ENCODE measurements around the gene CPED1.
"Not testable (repeated sequence)": the region's sequence is repeated elsewhere in the genome, so short reads cannot be mapped to it uniquely, and the experiment has no call there.

The CPED1 gene

DNA sequence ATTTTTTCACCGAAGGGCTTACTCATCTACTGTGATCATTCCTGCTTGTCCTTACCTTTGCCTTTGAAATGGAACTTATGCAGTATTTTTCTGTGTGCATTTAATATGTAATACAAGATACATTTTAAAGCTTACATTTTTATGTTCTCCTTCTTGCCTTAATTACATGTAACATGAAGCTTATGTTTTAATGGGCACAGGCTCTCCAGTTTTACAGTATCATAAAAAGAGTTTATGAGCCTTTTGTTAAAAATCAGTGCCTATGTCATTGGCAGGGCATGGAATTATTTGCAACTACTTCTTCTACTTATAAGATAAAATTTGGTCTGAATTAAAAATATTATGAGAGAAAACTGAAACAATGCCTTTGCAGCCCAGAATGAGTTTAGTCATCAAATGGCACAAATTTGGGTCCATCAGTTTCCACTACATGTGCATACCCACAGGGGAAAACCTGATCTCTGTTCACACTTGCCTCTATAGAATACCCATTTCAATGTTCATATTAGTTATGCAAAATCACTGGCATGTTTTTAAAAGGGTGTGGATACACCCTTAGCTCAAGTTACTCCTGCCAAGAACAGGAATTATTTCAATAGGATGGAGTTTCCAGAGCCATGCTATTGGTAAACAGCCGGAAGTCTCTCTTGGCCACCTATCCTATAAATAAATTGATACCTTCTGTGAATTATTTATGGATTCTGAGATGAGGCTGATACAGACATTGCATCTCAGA, 312.3 kb downstream of the CPED1 start:
- DNase-seq: no peak

DNA sequence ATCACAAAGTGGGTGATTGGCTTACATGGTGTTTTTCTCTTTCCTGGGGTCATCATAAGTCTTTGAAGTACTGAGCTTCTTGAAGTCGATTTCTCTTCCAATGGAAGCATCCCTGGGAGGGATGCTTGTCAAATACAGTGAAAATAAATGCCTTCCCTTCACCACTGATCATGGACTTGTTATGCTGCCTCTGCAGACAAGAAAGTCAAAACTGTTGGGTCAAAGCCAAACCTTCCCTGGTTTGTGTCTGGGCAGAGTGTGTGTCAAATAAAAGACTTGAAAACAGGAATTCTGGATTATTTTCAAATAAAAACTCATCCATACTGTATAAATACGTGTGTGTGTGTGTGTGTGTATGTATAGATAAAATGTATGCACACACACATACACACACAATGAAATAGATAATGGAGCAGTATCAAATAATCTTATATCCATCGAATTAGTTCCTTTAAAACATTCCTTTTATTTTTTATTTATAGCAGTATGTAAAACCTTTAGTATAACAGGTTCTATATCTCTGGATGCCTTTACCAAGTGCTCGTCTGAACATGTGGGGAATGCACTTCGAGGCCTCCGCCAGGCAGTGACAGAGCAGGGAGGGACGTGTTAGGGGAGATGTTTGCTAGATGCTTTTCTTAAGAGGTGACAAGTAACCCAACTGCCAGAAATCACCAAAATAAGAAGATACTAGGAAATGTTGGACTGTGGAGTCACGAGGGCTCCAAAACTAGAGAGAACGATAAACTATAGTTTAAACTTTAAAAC, 313.1 kb downstream of the CPED1 start:
- no peak for DNase-seq

DNA sequence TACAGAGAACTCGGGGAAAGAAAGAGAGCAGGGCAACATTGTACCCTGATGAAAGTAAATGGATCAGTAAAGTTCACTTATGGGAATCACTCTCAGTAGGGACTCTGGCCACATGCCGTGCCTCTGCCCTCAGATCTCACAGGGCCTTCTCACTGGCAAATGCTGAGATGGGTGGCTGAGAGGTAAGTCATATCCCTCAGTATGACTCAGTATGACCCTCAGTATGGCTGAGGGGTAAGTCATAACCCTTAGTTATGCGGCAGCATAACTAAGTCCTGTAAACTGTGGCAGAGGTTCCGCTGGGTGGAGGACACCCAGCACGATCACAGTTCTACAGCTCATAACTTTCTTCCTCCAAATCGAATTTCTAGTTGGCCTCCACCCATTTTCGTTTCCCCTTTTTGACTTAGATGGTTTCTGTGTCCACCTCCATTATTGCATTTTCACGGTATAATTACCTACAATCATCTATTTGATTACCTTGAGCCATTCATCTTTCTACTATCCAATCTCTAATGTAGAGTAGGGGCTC, 313.8 kb downstream of the CPED1 start:
- no peak for DNase-seq

DNA sequence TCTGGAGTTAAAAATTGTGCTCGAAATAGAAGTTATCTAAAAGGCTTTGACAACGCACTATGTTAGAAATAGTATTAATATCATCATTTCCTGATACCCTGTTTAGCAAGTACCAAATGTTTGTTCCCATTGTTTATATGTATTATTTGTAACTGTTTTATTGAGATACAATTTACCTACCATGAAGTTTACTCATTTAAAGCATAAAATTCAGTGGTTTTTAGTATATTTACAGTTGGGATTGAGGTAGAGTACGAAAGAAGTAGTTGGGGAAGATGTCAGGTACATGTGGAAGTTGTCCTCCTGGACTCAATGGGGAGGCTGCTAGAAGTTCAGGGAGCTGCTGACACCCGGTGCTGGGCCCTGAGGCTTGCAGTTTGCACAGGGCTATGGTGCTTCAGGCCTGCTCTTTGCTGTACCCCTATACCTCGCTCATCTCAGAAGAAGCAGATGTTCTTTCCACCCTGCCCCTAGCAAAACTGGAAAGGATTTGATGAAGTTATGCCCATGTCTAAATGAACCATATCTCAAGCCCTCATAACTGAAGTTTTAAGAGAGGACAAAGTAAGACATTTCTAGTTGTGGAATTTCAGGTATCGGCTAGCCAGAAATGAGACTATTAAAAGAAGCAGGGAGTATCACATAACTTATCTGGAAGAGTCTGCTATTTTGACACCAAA, 315.1 kb downstream of the CPED1 start:
- DNase-seq: no peak

DNA sequence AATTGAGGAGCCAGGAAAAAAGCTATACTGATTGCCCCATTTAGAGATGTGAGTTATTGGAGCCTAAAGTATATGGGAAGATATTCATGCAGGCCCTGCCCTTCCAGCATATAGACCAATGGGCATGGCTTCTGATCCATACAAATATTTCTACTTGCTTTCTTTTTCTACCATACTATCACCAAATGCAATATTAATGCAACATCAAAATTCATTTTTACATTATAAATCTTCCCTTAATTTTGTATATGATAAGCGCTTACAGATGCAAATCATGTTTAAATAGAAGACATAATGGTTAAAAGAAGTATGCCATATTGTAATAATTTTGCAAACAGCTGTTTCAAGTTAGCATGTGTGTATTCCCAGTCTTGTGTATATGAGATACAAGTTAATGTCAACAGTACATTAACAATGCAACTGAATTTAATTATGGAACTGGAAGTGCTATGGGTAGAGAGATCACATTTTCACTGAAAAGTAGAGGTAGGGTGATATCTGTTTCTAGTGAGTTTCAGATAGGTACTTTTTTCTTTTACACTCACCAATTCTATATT, 315.7 kb downstream of the CPED1 start:
- DNase-seq: no peak

DNA sequence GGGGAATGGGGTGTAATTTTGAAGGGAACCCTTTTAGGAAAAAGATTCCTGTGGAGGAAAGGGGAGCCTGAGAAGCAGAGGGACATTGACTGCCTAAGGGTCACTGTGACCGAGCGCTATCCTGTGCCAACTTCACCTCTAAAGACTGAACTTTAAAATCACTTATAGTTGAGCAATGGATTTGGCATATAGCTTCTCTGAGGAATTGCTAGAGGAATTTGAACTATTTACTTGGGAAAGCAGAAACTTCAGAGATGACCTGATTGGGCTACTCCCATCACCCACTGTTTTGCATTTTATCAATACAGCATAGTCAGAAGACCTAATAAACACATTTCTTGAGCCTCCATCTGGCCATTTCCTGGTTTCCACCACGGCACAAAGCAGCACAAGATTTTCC, 316.6 kb downstream of the CPED1 start:
- no peak for DNase-seq

DNA sequence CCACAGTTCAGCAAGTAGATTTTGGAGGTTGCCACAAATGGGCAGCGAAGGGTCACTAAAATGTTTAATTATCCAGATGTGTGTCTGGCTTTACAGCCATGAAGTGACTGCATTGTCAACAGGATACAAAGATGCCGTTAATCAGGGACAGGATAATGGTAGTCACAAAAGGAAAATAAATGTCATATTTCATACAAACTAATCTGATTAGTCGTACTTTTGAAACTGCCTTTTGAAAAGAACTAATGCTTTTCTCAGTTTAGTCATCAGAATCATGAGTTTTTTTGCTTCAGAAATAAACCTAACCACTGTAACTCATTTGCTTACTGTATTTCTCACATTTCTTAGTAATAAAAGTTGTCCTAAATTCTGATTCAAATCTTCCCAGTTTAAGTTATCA, 318.1 kb downstream of the CPED1 start:
- no peak for DNase-seq

DNA sequence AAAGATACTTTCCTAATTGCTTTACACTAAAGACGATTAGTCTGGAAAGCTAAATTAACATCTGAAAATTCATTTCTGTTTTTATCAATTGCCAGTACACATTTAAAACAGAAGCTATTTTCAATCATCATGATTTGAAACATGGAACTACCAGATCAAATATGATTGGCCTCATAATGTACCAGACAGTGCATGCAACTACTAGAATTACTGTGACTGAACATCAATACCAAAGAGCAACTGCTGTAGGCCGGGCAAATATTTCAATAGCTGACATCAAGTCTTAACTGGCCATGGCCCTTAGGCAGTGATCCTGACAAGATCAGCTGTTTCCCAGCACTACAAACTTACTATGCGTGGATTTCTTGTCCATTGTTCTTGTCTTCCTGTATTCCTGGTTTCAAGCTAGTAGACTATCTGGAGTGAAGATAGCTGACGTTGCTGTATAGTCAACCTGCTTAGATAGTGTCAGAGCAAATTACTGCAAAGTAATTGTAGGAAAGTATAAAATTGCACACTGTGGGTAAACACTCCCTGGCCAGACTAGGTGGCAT, 318.6 kb downstream of the CPED1 start:
- DNase-seq: no peak

DNA sequence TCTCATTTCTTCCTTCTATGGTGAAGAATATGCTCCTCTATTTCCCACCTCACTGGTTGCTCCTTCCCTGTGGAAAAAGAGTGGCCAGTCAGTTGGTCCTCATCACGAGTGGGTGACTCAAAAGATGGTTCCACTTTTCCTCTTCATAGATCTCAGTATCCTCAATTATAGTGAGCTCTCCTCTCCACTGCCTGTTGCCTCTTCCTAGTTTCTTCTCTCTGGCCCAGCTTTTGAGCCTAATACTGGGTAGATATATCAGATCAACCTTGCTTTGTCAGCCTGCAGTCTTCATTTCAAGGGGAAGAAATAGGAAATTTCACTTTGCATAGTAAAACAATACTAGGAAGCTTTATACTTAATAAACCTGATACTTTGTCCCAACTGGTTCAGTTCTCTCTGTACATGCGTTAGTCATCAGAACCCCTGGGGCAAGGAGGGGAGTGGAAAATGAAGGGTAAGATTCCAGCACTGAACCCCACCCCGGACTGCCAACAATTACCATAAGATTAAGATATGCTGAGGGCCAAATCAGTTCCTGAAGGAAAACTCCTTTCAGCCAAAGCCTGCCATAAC, 324.8 kb downstream of the CPED1 start:
- DNase-seq: no peak

- peak; percentile 71 for DNase-seq
These were observed 325.5 kb downstream of the CPED1 start for GRCh38 chr7:121313793-121314676.

- DNase-seq: not testable (repeated sequence)
These were observed 326.7 kb downstream of the CPED1 start for GRCh38 chr7:121315170-121315569.

DNA sequence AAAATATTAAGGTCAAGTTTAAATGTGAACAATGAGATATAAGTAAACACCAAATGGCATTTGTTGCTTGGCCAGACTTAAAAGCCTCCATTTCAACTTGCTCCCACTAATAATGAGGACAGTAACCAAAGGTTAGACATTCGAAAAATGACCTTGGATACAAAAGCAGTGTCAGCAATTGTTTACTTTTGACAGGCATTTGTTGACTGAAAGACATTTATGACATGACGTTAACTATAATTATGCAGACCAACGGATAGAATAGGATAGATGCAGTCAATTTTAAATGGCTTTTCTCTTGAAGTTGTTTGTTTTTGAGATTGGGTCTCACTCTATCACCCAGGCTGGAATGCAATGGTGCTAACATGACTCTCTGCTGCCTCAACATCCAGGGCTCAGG, 333.9 kb downstream of the CPED1 start:
- DNase-seq: no peak

DNA sequence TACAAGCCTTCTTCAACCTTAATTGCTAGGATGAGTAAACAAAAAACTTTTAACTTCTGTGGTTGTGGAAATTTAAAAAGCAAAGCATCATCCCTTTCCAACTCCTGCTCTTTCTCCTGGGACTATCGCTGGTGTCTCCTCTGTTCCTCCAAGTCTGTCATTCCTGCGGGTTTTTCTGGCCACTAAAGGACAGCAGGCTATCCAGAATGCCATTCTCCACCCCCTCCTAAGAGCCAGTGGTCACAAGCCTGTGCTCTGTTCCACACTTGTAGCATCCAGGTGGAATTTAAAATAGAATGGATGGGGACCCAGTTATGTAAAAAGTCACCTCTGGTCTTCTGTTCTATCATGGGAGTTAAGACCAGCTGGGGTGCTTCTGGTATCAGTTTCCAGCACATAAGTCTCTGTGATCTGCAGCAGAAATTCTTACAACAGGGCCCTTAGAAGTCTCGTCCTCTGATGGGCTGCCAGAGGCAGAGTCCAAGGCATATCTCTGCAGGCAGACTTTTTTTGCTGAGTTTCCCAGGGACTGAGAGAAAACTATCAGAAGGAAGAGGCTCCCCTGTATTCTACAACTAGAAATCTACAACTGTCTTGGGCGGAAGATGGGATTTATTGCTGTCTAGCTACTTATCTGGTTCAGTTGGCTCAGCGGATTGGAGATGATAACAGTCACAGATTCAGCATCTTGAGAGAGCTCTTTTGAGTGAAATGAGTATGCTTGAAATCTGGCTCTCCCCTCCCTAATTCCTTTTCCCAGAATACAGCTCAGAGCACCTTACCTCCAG, 335.2 kb downstream of the CPED1 start:
- no peak for DNase-seq

DNA sequence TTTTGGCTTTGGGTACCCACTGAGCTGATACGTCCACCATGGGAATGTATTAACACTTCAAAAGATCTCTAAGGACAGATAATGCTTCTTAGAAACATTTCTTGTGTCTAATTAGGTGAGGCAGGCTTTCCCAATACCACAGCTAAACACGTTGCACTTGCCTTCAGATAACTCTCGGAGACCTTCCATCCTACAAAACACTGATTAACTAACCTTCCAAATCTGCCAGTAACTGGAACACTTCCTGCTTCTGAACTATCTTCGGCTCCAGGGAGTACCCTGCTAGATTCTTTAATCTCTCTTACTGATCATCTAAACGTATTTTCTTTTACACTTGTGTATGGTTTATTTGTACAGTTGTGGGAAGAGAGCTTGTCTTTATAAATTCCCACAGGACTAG, 339.2 kb downstream of the CPED1 start:
- DNase-seq: no peak

- DNase-seq: no peak
These were observed 340.1 kb downstream of the CPED1 start, which contains the start of gene WNT16 for GRCh38 chr7:121328508-121329190. TSS of gene WNT16 (plus strand) at chr7:121329000. CDS start at chr7:121329293, 293 bp downstream.

GRCh38 chr7:121329191-121330052, 340.9 kb downstream of the CPED1 start:
- no peak for DNase-seq

GRCh38 chr7:121330053-121330833, 341.7 kb downstream of the CPED1 start:
- no peak for DNase-seq

- no peak for DNase-seq
These were observed 342.5 kb downstream of the CPED1 start for GRCh38 chr7:121331048-121331447.
